ENCODE results near the gene MZT2A. TPM values are rescaled to one million over a fixed set of nuclear protein-coding genes. Genes with fewer than 3 reads are reported as not detected.
A peak's percentile ranks its signal among the peaks of the same experiment; 100 is the strongest.
"Not testable (repeated sequence)": the region's sequence is repeated elsewhere in the genome, so short reads cannot be mapped to it uniquely, and the experiment has no call there.

The MZT2A gene
- total and polyA plus RNA-seq, 7 experiments from 2014 or later: 44.9 to 144 (median 110) TPM

DNA sequence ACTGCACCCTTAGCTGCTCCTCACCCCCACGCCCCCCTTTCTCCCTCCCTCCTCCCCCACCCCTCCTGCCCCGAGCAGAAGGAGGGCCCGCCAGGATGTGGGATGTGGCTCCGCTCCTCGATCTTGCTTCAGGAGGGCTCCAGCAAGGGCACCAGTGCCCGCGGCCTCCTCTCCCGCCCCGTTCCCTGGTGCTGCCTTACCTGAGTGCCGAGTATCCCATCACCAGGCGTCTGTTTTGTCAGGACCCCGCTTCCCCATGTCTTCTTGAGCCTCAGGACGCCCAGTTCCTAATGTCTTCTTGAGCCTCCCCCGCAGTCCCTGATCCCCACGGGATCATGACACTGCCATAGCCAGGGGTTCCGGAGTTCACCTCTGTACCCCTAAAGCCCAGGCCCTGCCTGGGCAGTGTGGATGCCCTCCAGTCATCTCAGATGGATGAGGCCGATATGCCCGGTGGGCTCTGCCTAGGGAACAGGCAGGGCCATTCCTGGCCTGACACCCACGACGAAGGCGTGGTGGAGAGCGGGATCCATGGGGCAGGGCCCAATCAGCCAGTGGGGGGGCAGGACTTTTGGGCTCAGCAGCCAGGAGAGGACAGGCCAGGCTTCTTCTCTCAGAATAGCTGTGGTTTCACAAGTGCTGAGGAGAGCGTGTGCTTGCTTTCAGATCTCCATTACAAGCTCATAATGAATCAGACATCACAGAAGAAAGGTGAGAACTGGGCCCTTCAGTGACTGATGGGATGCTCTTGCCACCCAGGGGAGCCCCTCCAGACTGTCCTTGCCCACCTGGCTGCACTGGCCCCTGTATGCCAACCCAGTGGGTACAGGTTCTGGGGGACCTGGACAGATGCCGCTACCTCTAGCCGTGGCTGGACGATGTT, 37.0 kb upstream of the MZT2A start:
- H3K9me3 Mint-ChIP-seq; H3K27me3 ChIP-seq (ENCODE audit: control insufficient read depth in 2 of 2, insufficient read depth in 2 of 2, low read length in 2 of 2); CTCF ChIA-PET; ATAC-seq; H3K36me3 Mint-ChIP-seq; H3K4me3 ChIP-seq (ENCODE audit: low read length); H3K36me3 ChIP-seq (ENCODE audit: control insufficient read depth in 2 of 3, insufficient read depth in 3 of 3, low read length in 3 of 3); H3K4me1 ChIP-seq (ENCODE audit: control insufficient read depth in 2 of 2, insufficient read depth in 2 of 2, low read length in 2 of 2); POLR2A ChIA-PET; H3K9me3 ChIP-seq (ENCODE audit: control insufficient read depth in 2 of 3, low read length in 3 of 3); H3K27me3 Mint-ChIP-seq; H3K27ac ChIP-seq (ENCODE audit: low read depth, low read length): not testable (repeated sequence)
- intact Hi-C loops (cut with micrococcal nuclease): loop anchor here (10.0 kb wide), 2 partner anchors 114 to 146 kb away; no protein-coding TSS in a partner anchor
- Mint-ChIP-seq H3K27ac (peak overlapping the region in 3 of 9 donors; percentile 3 to 68 (median 62)), H3K4me1 (peaks cover 0 to 15% (median 6%) of the 10 kb centered on the region in 7 donors), H3K4me3 (peak overlapping the region; percentile 60 to 91 (median 73))
- peak in 1 of 9 donors; percentile 10 for DNase-seq

DNA sequence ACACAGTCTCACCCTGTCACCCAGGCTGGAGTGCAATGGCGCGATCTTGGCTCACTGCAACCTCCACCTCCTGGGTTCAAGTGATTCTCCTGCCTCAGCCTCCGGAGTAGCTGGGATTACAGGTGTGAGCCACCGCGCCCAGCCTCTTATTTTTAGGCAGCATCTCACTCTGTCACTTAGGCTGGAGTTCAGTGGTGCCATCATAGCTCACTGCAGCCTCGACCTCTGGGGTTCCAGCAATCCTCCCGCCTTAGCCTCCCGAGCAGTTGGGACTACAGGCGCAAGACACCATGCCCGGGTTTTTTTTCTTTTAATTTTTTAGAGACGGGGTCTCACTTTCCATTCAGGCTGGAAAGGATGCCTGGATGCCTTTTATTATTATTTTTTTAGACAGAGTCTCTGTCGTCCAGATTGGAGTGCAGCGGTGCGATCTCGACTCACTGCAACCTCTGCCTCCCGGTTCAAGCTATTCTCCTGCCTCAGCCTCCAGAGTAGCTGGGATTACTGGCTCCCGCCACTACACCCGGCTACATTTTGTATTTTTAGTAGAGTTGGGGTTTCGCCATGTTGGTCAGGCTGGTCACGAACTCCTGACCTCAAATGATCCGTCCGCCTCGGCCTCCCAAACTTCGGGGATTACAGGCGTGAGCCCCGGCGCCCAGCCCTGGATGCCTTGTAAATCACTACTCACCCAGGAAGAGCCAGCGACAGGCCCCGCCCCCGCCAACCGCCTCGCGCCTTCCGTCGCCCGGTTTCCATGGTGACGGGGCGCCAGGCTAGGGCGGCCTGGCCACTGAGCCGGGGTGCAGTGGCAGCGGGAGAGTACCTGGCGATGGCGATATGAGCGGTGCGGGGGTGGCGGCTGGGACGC, 35.2 kb upstream of the MZT2A start, which contains the start of gene CCDC74A:
CCDC74A (plus strand) TSS at position 758 of the 871 bp plus-strand sequence; CDS start at position 841, 83 bp downstream.
- H3K27me3 ChIP-seq (ENCODE audit: control insufficient read depth in 2 of 2, insufficient read depth in 2 of 2, low read length in 2 of 2); H3K4me1 ChIP-seq (ENCODE audit: control insufficient read depth in 2 of 2, insufficient read depth in 2 of 2, low read length in 2 of 2); H3K27me3 Mint-ChIP-seq; H3K9me3 ChIP-seq (ENCODE audit: control insufficient read depth in 2 of 3, low read length in 3 of 3); CTCF ChIA-PET; H3K36me3 Mint-ChIP-seq; H3K36me3 ChIP-seq (ENCODE audit: control insufficient read depth in 2 of 3, insufficient read depth in 3 of 3, low read length in 3 of 3); H3K9me3 Mint-ChIP-seq: not testable (repeated sequence)
- DNase-seq (peak; percentile 70 to 85 (median 74)), ATAC-seq (peak; percentile 91)
- peak within 1 kb of the TSS; percentile 33 to 88 (median 77) for H3K27ac Mint-ChIP-seq
- intact Hi-C loops (cut with micrococcal nuclease): loop anchor here (1.0 to 10.0 kb wide), 3 partner anchors 35 to 147 kb away; partner anchors contain the start of gene MZT2A (in 2 of the 2)
- H3K27ac ChIP-seq (ENCODE audit: low read depth, low read length): peak within 1 kb of the TSS; percentile 35
- POLR2A ChIA-PET: interaction anchor here (0.7 to 1.4 kb wide), 2 partner anchors 22 to 35 kb away, joined by 3 read pairs; partner anchors contain the start of gene MZT2A
- peak within 1 kb of the TSS; percentile 27 for H3K4me3 ChIP-seq (ENCODE audit: low read length)
- peak within 1 kb of the TSS; percentile 83 to 91 (median 88) for H3K4me3 Mint-ChIP-seq
- peaks cover 0 to 15% (median 6%) of the 10 kb centered on the region in 7 donors for H3K4me1 Mint-ChIP-seq

DNA sequence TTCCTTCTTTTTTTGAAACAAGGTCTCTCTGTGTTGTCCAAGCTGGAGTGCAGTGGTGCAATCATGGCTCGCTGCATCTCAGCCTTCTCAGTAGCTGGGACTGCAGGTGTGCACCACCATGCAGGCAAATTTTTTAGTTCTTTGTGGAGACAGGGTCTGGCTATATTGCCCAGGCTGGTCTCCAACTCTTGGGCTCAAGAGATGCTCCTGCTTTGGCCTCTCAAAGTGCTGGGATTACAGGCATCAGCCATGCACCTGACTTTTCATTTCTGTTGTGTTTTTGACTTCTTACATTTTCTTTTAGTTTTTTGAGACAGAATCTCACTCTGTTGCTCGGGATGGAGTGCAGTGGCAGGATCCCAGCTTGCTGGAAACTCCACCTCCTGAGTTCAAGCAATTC, 33.1 kb upstream of the MZT2A start:
- CTCF ChIA-PET; H3K27me3 ChIP-seq (ENCODE audit: control insufficient read depth in 2 of 2, insufficient read depth in 2 of 2, low read length in 2 of 2); H3K36me3 ChIP-seq (ENCODE audit: control insufficient read depth in 2 of 3, insufficient read depth in 3 of 3, low read length in 3 of 3); ATAC-seq; POLR2A ChIA-PET; H3K9me3 Mint-ChIP-seq; DNase-seq; H3K4me1 ChIP-seq (ENCODE audit: control insufficient read depth in 2 of 2, insufficient read depth in 2 of 2, low read length in 2 of 2); H3K4me3 ChIP-seq (ENCODE audit: low read length); H3K36me3 Mint-ChIP-seq; H3K27ac ChIP-seq (ENCODE audit: low read depth, low read length); H3K9me3 ChIP-seq (ENCODE audit: control insufficient read depth in 2 of 3, low read length in 3 of 3); H3K27ac Mint-ChIP-seq; H3K4me3 Mint-ChIP-seq; H3K27me3 Mint-ChIP-seq: not testable (repeated sequence)
- H3K4me1 Mint-ChIP-seq: peaks cover 0 to 15% (median 6%) of the 10 kb centered on the region in 7 donors
- intact Hi-C loops (cut with micrococcal nuclease): loop anchor here (10.0 kb wide), 2 partner anchors 110 to 150 kb away; no protein-coding TSS in a partner anchor

DNA sequence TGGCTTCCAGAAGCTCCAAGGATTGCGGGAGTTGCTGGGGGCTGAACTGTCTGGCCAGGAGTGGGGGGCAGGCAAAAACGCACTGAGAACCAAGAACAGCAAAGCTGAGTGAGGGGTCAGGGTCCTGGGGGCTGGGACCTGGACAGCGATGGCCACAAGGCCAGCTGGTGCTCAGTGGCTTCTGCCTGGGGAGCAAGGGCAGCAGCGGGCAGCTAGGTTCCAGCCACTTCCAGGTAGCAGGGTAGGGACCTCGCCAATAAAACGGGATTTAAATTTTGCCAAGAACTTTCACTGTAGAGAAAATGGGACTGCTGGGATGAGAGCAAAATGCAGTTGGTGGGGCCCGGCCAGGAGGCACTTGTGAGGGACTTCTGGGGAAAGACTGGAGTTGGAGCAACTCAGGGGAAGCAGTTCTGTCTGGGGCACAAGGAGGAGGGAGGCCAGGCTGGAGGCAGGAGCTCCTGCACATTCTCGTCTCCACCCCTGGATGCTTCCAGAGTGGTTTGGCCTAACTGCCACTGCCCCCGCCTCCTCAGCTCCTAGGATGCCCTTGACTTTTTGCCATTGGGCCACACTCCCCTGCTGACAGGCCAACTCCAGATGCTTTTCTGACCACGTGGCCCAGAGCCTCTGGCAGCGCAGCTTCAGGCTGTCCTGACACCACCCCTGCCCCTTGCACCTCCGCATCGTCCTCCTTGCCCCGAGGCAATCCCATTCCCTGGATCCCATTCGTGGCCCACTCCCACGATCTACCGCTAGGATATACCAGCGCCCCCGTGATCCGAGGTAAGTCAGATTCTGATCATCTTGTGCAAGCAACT, 30.0 kb upstream of the MZT2A start:
- DNase-seq (no peak), ATAC-seq (no peak)
- peaks cover 0 to 11% (median 0%) of the 10 kb centered on the region in 5 donors for H3K36me3 Mint-ChIP-seq
- Histone ChIP-seq H3K36me3 (ENCODE audit: control insufficient read depth in 2 of 3, insufficient read depth in 3 of 3, low read length in 3 of 3) (peaks cover 0 to 30% (median 0%) of the 10 kb centered on the region in 3 experiments), H3K4me1 (ENCODE audit: control insufficient read depth in 2 of 2, insufficient read depth in 2 of 2, low read length in 2 of 2) (no peaks in the 10 kb centered on the region), H3K4me3 (ENCODE audit: low read length) (no peak overlapping the region), H3K27me3 (ENCODE audit: control insufficient read depth in 2 of 2, insufficient read depth in 2 of 2, low read length in 2 of 2) (no peaks in the 10 kb centered on the region), H3K9me3 (ENCODE audit: control insufficient read depth in 2 of 3, low read length in 3 of 3) (no peaks in the 10 kb centered on the region), H3K27ac (ENCODE audit: low read depth, low read length) (no peak overlapping the region)
- no peak overlapping the region for H3K4me3 Mint-ChIP-seq
- peaks cover 0 to 6% (median 0%) of the 10 kb centered on the region in 7 donors for H3K4me1 Mint-ChIP-seq
- H3K27me3 Mint-ChIP-seq: no peaks in the 10 kb centered on the region
- H3K27ac Mint-ChIP-seq: peak overlapping the region in 1 of 9 donors; percentile 54
- POLR2A ChIA-PET: no interaction called here
- intact Hi-C loops (cut with micrococcal nuclease): loop anchor here (10.0 kb wide), 2 partner anchors 107 to 153 kb away; no protein-coding TSS in a partner anchor
- CTCF ChIA-PET: no interaction called here
- no peaks in the 10 kb centered on the region for H3K9me3 Mint-ChIP-seq

DNA sequence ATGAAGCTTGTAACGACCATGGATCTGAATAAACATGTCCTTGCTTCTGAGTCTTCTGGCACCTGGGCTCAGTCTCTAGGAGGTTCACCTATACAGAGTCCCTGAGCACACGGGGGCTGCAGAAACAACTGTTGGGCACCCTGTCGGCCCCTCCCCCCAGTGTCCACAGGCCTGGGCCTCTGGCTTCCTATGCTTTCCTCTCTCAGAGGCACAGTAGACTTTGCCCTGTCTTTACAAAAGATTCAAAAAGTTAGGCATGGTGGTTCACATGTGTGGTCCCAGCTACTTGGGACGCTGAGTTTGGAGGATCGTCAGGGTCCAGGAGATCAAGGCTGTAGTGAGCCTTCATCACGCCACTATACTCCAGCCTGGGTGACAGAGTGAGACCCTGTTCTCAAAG, 29.3 kb upstream of the MZT2A start:
- POLR2A ChIA-PET; DNase-seq; H3K4me3 Mint-ChIP-seq; H3K27ac Mint-ChIP-seq; H3K27ac ChIP-seq (ENCODE audit: low read depth, low read length); H3K4me3 ChIP-seq (ENCODE audit: low read length); H3K9me3 ChIP-seq (ENCODE audit: control insufficient read depth in 2 of 3, low read length in 3 of 3); H3K27me3 ChIP-seq (ENCODE audit: control insufficient read depth in 2 of 2, insufficient read depth in 2 of 2, low read length in 2 of 2); H3K4me1 ChIP-seq (ENCODE audit: control insufficient read depth in 2 of 2, insufficient read depth in 2 of 2, low read length in 2 of 2); H3K9me3 Mint-ChIP-seq; CTCF ChIA-PET; H3K4me1 Mint-ChIP-seq; H3K27me3 Mint-ChIP-seq; ATAC-seq: not testable (repeated sequence)
- H3K36me3 Mint-ChIP-seq: peaks cover 0 to 11% (median 0%) of the 10 kb centered on the region in 5 donors
- H3K36me3 ChIP-seq (ENCODE audit: control insufficient read depth in 2 of 3, insufficient read depth in 3 of 3, low read length in 3 of 3): peaks cover 0 to 37% (median 0%) of the 10 kb centered on the region in 3 experiments
- intact Hi-C loops (cut with micrococcal nuclease): loop anchor here (10.0 kb wide), 2 partner anchors 107 to 153 kb away; no protein-coding TSS in a partner anchor

DNA sequence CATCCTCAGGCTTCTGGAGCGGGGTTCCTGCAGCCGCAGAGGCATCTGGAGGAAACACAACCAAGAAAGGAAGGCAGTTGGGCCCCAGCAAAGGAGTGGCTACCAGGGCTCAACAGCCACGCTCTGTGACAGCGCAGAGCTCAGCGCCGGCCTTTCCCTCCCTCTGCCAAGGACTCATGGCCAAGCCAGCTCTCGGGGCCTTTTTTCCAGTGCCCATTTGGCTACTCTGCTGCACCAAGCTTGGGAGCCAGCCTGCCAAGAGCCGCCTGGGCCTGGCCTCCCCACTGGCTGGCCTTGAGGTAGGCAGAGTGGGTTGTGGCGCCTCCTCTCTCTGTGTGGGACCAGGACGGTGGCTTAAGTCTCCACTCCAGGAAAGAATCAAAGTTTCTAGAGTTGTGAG, 28.3 kb upstream of the MZT2A start:
- no peak overlapping the region for H3K27ac Mint-ChIP-seq
- no peaks in the 10 kb centered on the region for H3K27me3 Mint-ChIP-seq
- ATAC-seq: no peak
- H3K4me3 Mint-ChIP-seq: no peak overlapping the region
- peaks cover 0 to 11% (median 0%) of the 10 kb centered on the region in 5 donors for H3K36me3 Mint-ChIP-seq
- ChIA-PET CTCF (no interaction called here), POLR2A (no interaction called here)
- Histone ChIP-seq H3K27me3 (ENCODE audit: control insufficient read depth in 2 of 2, insufficient read depth in 2 of 2, low read length in 2 of 2) (no peaks in the 10 kb centered on the region), H3K36me3 (ENCODE audit: control insufficient read depth in 2 of 3, insufficient read depth in 3 of 3, low read length in 3 of 3) (peaks cover 0 to 38% (median 0%) of the 10 kb centered on the region in 3 experiments), H3K27ac (ENCODE audit: low read depth, low read length) (no peak overlapping the region), H3K4me1 (ENCODE audit: control insufficient read depth in 2 of 2, insufficient read depth in 2 of 2, low read length in 2 of 2) (no peaks in the 10 kb centered on the region), H3K4me3 (ENCODE audit: low read length) (no peak overlapping the region), H3K9me3 (ENCODE audit: control insufficient read depth in 2 of 3, low read length in 3 of 3) (no peaks in the 10 kb centered on the region)
- H3K9me3 Mint-ChIP-seq: no peaks in the 10 kb centered on the region
- DNase-seq: no peak
- intact Hi-C loops (cut with micrococcal nuclease): loop anchor here (10.0 kb wide), 2 partner anchors 106 to 154 kb away; no protein-coding TSS in a partner anchor
- H3K4me1 Mint-ChIP-seq: no peaks in the 10 kb centered on the region

Data from naive thymus-derived CD4-positive, alpha-beta T cell (primary cell).